GM21723 (cell line): ENCODE data around the gene ASTN2.

Source experiments
- ATAC-seq: cut with Tn5 transposase; IDR thresholded peaks from one replicate; pipeline ENCODE4 v1.9.1; 2021; ENCODE audit warnings: mild to moderate bottlenecking, moderate library complexity; ENCODE audit not compliant: unreplicated experiment

ASTN2 gene

GRCh38 chr9:116774421-116775180 is 640.3 kb downstream of the ASTN2 start:
- no peak for ATAC-seq

GRCh38 chr9:116767219-116767618 is 647.6 kb downstream of the ASTN2 start:
- no peak for ATAC-seq

DNA sequence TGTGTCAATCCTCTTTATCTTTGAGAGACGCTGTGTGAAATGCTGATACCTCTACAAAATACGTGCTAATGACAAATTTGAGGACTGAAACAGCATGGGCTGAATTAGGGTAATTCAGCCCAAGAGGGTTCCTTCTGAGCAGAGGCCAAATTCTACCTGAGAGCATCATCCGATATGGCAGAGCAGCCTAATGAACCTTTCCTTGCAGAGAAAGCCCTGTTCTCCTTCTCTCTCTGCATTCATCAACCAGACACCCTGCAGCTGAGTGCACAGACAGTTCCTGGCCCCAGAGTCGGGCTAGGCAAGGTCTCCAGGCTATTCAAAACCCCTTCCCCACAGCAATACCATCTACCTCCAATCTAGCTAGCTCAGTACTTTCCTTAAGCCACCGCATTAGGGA is 649.8 kb downstream of the ASTN2 start:
- no peak for ATAC-seq

- ATAC-seq = no peak
Observed at GRCh38 chr9:116763770-116764169, 651.1 kb downstream of the ASTN2 start.

DNA sequence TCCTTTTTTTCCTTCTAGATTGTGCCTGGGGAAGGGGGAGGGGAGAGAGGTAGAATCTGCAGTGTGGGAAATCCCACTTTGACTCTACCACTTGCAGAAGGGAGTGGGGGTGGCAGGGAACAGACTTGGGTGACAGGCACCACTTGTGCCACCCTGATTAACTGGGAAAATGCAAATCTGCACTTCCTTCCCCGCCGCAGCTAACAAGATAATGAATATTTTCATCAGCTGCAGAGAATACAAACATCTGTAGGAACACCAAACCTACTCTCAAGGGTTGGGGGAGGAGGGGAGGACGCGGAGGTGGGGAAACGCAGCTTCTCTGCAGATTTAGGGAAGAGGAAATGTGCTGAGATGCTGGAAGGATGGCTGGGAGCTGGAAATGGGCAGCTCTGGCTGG is 654.2 kb downstream of the ASTN2 start:
- no peak for ATAC-seq

GRCh38 chr9:116757030-116757429 is 657.8 kb downstream of the ASTN2 start:
- ATAC-seq = no peak

DNA sequence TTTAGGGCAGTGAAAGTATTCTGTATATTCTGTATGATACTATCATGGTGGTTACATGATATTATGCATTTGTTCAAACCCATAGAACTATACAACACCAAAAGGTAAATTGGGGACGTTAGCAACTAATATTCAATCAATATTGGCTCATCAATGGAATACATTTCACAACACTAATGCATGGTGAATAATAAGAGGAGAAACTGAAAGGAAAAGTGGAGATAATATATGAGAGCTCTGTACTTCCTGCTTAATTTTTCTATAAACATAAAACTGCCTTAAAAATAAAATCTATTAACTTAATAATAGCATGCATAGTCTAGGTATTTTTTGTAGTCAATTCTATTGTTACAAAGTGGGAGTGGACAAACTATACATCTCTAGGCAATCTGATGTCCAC is 661.5 kb downstream of the ASTN2 start:
- ATAC-seq = no peak

DNA sequence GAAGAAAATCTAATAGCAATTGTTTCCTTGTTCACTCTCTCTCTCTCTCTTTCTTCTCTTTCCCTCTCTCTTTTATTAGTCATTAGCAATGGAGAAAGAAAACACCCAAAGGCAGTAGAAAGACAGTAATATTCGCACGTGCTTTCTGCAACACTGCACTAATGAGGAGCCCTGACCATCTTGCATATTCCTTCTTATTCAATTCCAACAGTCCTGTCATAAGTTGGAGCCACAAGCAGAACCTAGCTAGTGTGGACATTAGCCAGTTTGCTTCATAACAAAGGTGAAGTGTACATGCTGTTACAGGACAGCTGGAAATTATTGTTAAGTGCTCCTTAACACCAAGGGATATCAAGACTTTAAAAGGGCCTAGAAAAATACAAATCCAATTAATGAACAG is 664.3 kb downstream of the ASTN2 start:
- no peak for ATAC-seq

DNA sequence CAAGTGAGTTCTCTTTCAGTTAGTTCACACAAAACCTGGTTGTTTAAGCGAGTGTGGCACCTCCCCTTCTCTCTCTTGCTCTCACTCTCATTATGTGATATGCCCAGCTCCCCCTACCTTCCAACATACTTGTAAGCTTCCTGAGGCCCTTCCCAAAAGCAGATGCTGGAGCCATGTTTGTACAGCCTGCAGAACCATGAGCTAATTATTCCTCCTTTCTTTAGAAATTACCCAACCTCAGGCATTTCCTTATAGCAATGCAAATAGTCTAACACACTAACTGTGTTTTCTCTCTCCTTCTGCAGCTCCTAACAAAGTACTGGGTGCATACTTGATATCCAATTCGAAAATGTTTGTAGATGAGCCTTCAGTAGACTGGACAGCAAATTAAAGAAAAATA is 665.1 kb downstream of the ASTN2 start:
- no peak for ATAC-seq

GRCh38 chr9:116749176-116749575 is 665.7 kb downstream of the ASTN2 start:
- no peak for ATAC-seq

GRCh38 chr9:116741742-116742141 is 673.1 kb downstream of the ASTN2 start:
- no peak for ATAC-seq

DNA sequence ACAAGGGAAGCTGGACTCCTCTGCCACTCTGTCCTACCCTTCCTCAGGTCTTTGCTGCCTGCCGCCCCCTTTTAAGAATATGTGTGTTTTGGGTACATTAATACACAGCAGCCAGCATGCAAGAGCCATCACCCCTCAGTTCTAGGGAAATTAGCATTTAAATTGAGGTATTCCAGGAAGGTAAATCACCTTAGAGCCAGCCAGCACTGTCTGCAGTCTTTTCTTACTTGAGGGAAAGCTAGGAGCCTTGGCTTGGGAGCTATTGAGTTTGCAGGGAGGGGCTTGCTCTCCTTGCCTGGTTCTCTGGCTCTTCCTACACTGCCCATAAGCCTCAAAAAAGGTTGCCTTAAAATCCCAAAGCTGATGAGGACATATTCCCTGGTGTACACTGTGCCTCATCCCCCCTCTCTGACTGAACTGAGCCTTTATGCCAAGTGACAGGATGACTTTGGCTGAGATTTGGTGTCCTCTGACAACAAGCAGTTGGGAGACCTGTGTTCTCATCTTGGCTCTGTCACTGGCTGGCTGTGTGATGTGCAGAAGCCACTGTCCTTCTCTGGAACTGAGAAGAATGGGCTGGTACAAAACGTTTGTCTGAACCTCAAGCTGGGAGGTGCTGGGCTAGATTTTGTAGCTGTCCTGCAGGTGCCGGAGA is 673.6 kb downstream of the ASTN2 start:
- no peak for ATAC-seq

- no peak for ATAC-seq
Observed at GRCh38 chr9:116737152-116737546, 677.7 kb downstream of the ASTN2 start.

DNA sequence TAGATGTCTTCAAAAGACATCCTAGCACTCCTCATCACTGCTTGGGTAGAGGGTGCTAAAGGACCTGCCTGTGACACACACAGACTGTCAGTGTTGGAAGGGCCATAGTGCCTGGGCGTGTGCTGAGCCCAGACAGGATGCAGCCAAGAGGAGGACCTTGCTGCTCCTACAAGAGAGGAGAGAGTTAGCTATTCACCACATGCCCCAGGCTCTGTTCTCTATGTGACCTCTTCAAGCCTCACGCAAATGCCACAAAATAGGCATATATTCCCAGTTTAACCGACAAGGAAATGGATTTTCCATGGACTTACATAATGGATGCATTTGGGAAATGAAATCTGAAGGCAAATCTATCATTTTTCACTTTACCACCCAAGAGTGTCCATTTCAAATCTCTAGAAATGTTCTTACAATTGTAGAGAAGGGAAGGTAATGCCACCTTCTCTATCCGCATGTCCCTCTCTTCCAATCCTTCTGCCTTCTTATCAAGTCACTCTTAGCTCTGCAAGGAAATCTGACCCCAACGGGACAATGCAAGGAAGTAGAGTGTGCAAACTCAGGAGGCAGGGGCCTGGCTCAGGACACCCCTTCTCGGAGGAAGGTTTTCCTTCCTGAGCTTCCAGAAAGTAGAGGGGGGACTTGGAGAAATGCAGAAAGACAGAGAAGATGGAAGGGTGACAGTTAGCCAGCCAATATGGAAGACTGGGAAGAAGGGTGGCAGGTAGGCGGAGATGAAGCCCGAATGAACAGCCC is 678.3 kb downstream of the ASTN2 start:
- no peak for ATAC-seq

GRCh38 chr9:116733010-116733641 is 681.7 kb downstream of the ASTN2 start:
- ATAC-seq = no peak

- ATAC-seq = no peak
Observed at GRCh38 chr9:116726602-116727001, 688.3 kb downstream of the ASTN2 start.

DNA sequence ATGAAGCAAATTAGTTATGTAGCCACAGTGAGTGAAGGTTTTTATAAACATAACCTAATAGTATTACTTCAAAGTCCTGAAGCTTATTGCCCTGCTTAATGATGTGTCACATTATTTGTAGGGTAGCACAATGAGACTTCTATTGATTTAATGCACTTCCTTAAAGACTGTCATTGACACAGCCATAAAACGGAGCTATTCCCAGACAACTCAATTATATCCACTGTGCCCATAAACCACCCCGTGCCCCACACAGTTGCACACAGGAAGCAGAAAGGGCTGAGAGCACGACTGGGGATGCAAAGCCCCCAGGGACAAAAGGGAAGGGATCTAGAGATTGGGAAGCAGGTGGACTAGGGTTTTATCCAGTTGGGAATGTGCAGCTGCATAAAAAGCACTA is 690.7 kb downstream of the ASTN2 start:
- no peak for ATAC-seq

DNA sequence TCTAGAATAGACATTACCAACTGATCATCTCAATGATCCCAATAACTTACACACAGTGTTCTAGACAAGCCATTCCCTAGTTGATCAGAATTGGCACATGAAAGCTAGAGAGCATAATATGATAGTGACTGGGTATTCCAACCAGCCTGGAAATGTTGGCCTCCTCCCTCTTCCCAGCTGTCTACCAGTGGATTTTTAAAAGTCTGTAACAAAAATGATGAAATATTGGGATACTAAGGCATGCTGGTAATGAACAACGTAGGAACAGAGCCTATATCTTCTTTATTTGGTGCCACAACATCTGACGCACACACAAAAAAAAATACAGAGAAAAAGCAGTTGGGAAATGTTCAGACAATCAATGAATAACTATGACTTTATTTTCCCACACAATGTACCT is 692.9 kb downstream of the ASTN2 start:
- ATAC-seq = no peak

GRCh38 chr9:116721411-116721810 is 693.4 kb downstream of the ASTN2 start:
- no peak for ATAC-seq

- no peak for ATAC-seq
Observed at GRCh38 chr9:116720111-116720510, 694.7 kb downstream of the ASTN2 start.

GRCh38 chr9:116718111-116718510 is 696.7 kb downstream of the ASTN2 start:
- no peak for ATAC-seq
